Occipital lobe (tissue), 2 donors: ENCODE results near the gene ZBTB44. TPM values are rescaled to one million over a fixed set of nuclear protein-coding genes. Genes with fewer than 3 reads are reported as not detected.
"Not testable (repeated sequence)": the region's sequence is repeated elsewhere in the genome, so short reads cannot be mapped to it uniquely, and the experiment has no call there.

Experiments used
- DNase-seq: peaks from one replicate; lab custom pipeline; 2025; lab: John Stamatoyannopoulos, UW
- total RNA-seq: library from RNA; depleted of rRNA; stranded (reverse); fragments of >200 nt; gene quantifications from one replicate; pipeline ENCODE4 v1.2.3, GENCODE V29; 2014

Gene ZBTB44
- total RNA-seq, 1 donor from 2014 or later: 180 TPM

DNA sequence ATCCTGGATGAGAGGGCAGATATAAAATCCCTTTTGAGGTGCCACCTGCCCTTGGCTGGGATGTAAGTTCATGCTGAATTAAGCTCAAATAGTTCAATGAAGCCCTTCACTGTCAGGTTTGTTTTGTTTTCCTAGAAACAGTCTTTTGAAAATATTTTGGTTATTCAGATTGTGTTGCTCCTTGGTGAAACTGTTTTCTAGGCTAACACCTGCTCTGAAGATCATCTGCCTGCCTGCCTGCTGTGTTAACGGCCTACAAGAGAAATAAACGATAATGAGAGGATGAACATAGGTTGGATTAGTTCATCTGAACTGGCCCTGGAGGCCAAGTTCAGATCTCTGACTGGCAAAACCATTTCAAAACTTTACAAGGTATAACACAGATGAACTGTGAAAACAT lies 67.4 kb downstream of the ZBTB44 start:
- DNase-seq: no peak

DNA sequence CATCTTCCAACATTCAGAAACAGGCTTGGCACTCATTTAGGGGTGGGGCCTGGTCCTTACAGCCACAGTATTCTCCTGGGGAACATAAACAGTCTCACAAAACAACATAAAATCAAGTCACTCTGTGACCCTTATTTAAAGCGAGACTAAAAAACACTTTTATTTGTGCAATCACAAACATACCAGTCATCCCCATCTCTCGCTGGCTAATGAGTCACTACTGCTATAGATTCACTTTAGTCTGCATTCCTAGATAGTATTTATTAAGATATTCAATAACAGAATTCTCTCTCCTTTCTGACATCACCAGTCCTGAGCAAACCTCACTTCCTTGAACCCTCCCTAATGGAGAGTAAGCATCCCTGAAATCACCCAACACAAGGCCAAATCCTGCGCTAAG lies 68.0 kb downstream of the ZBTB44 start:
- no peak for DNase-seq

DNA sequence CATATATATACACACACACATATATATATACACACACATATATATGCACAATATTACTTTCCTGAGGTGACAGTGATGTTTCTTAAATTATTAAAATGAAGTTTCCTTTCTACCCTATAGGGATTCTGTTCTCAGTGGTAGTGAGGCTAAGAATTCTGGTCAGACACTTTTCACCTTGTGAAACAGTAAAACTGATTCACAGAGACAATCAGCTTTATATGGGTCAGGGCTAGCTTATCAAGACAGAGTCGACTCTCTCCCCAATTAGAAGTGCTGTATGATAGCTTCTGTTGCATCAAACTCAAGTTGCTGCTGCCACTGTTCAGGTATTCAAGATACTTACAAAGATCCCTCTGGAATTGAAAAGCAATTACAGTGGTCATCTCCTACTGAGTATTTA lies 68.4 kb downstream of the ZBTB44 start:
- DNase-seq: no peak

DNA sequence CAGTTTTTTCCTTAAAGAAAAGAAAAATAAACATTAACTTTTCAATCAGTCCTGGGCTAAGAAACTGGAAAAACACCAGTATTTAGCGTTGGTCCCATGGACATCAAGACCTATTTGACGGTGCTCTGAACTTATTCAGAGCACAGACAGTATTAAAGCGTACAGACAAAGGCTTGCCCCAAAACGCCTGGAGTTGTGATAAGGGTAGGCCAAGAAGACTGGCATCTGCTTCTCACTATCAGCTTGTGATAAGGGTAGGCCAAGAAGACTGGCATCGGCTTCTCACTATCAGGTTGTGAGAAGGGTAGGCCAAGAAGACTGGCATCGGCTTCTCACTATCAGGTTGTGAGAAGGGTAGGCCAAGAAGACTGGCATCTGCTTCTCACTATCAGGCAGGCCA lies 69.3 kb downstream of the ZBTB44 start:
- not testable (repeated sequence) for DNase-seq

DNA sequence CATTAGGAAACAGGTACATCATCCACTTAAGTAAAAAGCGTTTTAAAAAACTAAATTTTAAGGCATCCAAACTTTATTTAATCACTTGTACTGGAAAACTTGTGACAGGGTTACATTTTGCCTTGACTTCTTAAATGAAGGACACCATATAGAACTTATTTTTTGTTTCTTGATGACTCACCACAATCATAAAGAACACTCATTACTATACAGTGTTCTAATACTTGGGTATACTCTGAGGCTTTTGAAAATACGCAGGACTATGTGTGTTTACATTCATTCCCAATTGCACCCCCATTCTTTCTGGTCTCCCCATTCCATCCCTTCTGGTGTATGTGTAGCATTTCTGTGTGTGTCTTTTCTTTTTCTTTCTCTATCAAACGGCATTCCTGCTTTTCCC lies 69.9 kb downstream of the ZBTB44 start:
- no peak for DNase-seq

DNA sequence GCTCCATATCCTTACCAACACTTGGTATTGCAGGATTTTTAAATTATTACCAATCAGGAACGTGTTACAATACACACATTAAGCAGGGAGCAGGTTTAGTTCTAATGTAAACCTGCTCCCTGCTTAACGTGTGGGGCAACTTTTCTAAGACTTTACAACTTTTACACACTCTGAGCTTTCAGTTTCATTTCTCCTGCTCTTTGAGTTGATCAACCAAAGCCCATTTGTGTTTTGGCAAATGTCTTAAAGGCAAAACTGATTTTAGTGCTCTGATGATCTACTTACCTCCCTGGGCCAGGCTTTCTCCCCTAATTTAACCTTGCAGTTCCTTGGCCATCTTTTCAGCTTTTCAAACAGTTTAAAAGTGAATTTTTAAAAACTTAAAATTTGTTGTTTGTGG lies 70.9 kb downstream of the ZBTB44 start:
- DNase-seq: no peak

DNA sequence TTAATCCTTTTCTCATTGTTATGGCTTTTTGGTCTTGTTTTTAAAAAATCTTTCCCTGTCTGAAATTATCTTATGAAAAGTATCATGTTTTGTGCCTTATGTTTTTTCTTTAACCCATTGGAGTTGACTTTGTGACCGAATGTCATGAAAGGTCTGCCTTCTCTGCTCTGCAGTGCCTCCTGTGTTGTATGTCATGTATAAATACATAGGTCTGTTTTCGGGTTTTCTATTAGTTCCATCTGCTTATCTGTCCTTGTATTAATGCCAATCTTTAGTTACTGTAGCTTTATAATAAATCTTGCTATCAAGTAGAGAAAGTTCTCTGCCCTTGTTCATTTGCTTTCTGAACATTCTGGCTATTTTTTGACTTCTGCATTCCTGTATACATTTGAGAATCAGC lies 73.0 kb downstream of the ZBTB44 start:
- no peak for DNase-seq

DNA sequence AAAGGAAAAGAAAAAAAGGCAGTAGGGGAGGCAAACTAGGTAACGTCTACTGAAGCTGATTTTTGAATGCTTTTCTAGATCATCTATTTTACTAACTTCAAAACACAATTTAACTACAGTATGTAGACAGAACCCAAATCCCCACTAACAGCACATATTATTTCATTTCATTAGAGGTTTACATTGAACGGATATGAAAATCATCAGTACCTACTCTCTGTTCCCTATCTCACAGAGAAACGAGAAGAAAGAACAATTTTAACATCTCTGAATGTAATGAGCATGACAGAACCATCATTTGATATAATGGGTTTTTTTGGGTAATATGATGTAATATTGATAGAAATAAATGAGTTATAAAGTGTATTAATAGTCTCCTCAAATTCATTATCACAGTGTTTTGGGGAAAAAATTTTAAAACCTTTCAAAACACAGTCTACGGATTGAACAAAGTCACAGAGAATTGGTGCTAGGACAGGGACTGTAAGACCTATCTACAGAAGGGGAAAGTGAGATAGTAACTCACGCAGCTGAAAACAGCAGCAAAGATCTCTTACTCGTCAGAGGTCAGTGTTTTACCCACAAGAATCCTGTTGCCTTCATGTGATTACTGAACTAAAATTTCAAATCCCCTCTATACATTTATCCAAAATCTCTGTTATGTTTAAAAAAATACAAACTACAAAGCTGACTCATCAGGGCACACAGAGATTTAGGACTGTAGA lies 77.3 kb downstream of the ZBTB44 start:
- no peak for DNase-seq

DNA sequence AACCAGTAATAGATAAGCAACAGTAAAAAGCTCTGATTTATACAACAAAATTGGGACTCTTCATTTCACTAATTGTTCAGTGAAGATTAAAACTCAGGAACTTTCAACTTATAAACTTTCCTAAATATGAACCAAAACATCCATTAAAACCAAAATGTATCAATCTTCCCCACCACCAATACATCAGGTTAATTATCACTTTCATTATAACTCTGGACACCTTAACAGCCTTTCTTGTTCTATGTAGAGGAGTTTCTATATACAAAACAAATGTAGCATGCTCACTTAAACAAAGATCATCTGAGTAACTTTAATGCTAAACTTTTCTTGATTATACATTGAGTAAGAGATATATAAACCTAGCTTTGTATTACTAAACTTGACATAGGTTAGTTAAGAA lies 80.4 kb downstream of the ZBTB44 start:
- DNase-seq: no peak

DNA sequence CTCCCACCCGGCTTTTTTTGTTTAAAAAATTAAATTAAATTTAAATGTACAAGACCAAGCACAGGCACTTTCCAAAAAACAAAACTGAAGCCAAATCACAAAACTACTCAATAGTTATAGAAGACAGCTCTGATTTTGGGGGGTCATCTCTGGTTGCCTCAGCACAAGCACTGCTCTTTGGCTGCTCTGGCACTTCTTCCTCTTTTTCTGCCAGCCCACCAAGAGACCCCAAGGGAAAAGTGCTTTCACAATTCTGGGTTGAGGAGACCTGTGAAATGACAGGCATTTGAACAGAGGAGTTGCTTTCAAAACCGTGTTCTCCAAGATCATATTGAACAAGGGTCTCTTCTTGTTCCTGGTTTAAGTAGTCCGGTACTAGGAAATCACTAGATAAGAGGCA lies 80.8 kb downstream of the ZBTB44 start:
- DNase-seq: not testable (repeated sequence)

DNA sequence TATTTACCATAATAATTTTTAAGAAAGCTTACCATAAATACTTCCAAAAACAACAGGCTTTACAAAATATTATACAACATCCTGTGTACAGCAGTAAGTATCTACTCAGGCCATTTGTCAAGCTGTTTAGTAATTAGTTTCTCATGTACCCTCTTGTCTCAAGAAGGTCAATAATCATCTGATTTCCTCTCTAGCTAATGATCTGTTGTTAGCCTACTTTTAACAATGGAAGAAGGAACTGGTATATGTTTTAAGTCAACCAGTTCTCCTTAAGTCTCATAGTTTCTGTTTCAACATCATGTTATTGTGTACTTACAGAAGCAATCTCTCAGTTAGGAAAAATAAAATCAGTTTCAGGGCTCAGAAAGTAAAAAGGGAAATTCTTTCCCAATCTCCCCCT lies 81.2 kb downstream of the ZBTB44 start:
- not testable (repeated sequence) for DNase-seq

DNA sequence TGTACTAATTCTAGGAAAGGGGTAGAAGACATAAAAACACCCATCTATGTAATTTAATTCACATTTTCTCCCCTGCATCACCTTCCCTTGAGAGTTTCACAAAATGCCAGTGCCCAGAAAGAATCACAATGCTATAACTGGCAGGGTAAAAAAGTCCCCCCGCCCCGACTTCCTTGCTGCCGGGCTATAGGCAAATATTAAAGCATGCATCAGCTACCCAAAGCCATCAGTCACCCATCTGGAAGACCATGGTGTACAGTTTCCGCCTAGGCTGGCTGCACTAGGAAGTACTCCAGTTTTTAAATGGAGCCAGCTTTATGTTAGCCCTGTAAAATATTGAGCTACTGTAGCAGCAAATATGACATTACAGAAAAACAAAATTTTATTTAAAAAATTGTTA lies 87.3 kb downstream of the ZBTB44 start:
- DNase-seq: no peak

DNA sequence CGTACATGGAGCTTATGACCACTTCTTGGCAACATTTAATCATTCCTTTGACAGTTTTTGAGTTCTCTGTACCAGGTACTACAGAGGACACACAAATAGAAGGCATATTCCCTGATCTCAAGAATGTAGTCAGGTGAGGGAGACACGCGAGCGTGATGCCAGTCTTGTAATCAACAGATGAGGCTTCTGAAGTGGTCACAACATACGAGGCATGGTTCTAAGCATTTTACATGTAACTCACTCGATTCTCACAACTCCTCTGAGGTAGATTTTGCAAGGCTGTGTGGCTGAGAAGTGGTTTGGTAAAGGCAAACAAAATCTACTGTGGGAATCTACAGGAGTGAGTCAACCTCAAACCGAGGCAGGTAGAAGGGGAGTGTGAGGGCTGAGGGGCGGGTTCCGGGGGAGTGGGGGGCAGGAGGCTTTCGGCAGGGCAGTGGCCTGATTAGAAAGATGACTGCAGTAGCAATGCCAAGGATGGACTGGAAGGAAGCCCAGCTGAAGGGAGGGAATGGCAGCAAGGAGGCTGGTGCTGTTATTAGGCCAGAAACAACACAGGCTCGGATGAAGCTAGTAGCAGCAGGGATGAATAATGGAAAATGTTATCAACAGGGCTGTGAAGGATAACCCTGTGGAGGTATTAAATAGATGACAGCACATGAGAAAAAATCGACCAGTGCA lies 91.3 kb downstream of the ZBTB44 start:
- DNase-seq: no peak

DNA sequence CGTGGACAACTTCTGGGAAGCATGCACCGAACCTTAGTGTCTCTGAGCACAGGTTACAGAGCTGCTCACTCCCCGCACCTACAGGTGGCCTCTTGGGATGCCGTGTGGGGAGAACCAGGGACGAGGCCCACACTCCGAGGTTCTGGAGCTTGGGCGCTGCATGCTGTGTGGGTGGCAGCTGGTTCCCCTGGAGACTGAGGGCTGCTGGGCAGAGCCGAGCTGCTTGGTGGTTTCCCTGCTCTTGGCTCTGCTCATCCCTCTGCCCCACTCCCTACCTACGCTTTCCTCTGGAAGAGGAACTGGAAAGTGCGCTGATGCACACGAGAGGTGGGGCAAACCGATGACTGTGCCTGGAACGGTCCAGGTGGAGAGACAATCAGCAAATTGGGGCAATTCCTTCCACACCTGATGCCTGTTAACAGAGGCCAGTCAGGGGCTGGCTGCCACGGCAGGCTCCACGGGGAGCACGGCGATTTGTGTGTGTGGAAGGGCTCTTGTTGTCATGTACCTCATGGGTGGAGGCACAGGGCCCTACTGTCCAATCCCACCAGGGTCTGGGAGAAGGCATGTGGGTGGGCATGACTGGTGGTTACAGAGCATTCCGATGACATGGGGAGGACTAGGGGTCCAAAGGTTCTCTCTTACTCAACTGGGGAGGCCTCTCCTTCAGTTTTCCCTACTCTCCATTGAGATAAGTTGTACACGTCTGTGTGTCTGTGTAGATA lies 94.2 kb downstream of the ZBTB44 start:
- peak; percentile 36 for DNase-seq

DNA sequence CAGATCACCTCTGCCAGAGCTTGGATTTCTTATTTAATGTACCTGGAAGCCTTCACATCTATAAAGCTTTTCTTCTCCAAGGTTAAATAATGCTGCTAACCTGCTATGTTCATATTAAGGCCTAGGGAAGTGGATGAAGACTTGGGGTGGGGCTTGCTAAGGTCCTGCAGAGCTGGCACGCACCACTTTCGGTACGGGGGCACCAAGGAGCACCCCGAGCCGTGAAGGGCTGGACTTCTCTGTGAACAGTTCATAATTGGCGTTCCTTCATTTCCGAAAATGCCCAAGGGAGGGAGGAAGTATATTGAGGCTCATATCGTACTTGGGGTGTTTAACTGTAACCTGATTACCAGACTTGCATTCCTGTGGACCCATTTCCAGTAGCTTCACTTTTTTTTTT lies 95.6 kb downstream of the ZBTB44 start:
- DNase-seq: no peak

DNA sequence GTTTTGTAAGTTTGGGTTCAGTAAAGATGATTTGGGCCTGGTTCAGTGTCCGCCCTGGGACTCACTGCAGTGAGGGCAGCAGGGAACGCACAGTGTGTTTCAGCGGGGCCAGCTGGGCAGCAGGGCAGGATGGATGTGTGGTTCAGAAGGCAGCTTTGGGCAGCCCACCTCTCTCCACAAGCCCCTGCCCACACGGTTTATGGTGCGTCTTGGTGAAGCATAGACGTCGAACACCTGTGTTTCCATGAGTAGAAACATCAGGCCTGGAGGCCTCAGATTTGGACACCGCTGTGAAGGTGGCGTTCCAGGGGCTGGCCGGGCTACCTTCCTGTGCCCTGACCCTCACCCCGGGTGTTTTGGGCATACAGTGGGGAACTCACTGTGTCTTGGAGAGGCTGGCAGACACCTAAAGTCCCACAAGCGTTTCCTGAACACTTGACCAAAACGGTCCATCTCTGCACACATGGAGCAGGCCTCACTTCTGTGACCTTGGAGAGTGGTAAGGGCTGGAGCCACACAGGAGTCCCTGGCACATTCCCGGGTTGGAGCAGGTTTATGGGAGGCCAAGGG lies 96.1 kb downstream of the ZBTB44 start:
- no peak for DNase-seq

DNA sequence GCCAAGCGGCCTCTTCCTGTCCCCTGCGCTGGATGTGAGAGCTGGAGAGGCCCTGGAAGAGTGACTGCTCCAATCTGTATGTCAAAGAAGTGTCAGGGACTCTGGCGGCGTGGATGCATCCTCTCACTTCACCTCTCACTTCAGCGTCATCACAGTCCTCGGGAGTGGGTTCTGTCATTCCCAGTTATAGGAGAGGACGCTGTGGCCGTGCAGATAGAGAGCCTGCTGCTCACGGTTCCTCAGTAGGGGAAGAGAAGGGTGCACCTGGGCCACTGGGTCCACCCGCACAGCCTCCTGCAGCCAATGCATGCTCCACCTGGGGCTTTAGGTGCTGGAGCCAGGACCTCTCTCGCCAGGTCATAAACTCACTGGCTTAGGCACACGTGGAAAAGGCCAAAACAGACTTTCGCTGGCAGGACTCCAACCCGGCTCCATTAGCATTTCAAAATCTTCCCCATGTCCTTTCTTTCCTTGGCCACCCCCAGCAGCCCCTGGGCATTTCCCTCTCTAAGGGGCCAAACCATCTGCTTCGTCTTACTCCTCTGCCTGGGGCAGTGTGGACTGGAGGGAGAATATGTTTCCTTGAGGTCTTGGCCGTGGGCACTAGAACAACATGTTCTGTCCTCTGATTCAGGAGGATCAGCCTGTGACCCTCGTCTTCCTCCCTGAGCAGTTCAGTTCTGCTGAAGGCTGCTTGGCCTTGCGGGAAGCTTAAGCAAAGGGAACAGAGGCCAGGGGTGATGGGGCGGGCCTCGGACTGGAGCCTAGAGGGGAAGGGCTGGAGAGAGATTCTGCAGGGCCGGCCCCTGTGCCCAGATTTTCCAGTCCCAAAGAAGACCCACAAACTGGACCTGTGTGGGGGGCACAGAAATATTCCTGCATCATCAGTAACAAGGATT lies 97.3 kb downstream of the ZBTB44 start:
- no peak for DNase-seq

DNA sequence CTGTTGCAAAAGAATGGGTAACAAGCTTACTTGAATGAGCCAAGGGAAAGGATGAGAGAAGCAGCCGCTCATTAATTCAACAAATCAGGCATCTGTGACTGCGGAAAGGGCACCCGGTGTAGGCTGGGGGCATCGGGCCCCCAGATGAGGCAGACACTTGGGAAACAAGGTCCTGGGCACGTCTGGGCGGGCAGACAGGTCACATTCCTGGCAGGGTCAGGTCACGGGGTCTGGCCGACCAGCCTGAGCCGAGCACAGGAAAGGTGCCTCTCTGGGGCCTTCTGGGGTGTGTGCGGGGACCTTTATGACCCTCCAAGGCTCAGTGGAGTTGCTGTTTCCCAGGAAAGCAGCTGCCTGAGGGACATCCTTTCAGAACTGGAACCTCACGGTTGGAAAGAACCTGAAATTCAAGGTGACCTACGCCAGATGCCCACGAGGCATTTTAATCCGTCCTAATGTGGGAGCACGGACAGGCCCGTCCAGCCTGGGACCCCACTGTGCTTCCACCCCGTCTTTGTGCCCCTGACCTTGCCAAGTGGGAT lies 98.1 kb downstream of the ZBTB44 start:
- DNase-seq: no peak

DNA sequence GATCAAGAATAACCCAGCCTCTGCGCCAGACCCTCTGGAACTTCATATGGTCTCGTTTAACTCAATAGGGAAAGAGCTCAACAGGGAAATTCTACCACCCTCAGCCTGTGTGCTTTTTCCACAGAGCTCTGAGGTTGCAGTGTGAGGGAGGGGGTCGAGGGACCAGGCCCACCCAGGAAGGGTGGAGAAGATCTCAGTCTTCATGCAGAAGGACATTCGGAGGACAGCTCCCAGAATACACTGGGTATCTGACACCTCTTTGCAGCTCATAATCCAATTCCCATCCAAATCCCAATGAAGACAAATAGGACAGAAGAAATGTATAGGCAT lies 98.5 kb downstream of the ZBTB44 start:
- DNase-seq: no peak

DNA sequence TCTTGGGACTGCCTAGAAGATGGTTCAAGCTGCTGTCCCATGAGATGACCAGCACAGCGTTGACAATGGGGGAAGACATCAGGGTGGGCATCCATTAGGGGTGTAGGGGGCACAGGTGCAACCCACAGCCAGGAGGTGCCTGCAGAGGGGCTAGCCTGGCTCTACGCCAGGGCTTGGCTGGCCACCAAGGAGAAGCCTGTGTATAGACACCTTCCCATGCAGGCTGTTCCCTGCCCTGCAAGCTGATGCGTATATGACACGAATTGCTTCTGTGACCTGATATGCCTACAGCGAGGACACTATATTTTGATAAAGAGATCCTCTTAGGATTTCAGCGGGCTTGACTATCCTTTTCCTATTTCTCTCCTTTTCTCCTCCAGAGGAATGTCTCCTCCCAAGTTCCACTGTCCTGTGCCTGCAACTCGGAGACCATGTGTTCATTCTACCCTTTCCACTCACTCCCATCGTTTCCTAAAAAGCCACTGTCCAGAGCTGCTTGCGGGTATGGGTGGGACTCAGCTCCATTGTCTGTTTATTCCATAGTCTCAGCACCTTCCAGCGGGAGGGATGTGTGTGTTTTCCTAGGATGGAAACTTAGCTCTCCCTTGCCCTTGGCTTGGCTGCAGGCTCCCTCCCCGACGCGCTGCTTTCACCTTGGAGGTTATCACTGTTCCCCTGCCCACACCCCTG lies 99.0 kb downstream of the ZBTB44 start:
- no peak for DNase-seq
